Common myeloid progenitor, CD34-positive (primary cell): ENCODE measurements around the gene FBXW7.

ENCODE experiments used
- CTCF ChIA-PET: fragments of 350-600 bp; sonication (Branson Sonifier 250); formaldehyde crosslinking; loops from one replicate; lab custom pipeline; 2021; ENCODE audit warnings: antibody characterized with exemption; lab: Charles Lee
- POLR2A ChIA-PET: fragments of 350-600 bp; sonication (Branson Sonifier 250); formaldehyde crosslinking; loops from one replicate; lab custom pipeline; 2021; ENCODE audit warnings: antibody characterized with exemption; lab: Charles Lee
- DNase-seq, 3 donors: peaks; one replicate each; pipeline versions ENCODE4 v3.0.0 to v3.0.0-alpha.2; 2013
- H3K27ac ChIP-seq, 2 experiments: 1 replicate in 1 of 2; 2 replicates in 1 of 2; pipeline ENCODE4 v1.7.0; 2013; ENCODE audit warnings: inconsistent platforms in 2 of 2, low read length in 2 of 2, mild to moderate bottlenecking in 2 of 2, low read depth in 1 of 2, moderate library complexity in 1 of 2; ENCODE audit not compliant: severe bottlenecking in 2 of 2, insufficient read depth in 1 of 2, poor library complexity in 1 of 2
- H3K27me3 ChIP-seq, 5 experiments: replicated peaks in 2 of 5; 1 replicate in 3 of 5; 2 replicates in 2 of 5; pipeline versions ENCODE4 v1.6.1 to v1.7.0; 2013; ENCODE audit warnings: low read length in 4 of 5, mild to moderate bottlenecking in 2 of 5, moderate library complexity in 2 of 5, inconsistent platforms in 1 of 5; ENCODE audit not compliant: insufficient read depth in 5 of 5, control insufficient read depth in 4 of 5
- H3K36me3 ChIP-seq, 4 experiments: 1 replicate in 2 of 4; 2 replicates in 2 of 4; pipeline versions ENCODE4 v1.6.1 to v1.7.0; 2013; ENCODE audit warnings: low read length in 3 of 4, control low read depth in 1 of 4, mild to moderate bottlenecking in 1 of 4; ENCODE audit not compliant: control insufficient read depth in 4 of 4, insufficient read depth in 4 of 4
- H3K4me1 ChIP-seq, 4 experiments: 1 replicate in 3 of 4; 2 replicates in 1 of 4; pipeline versions ENCODE4 v1.6.1 to v1.7.1; 2013; ENCODE audit warnings: low read length in 3 of 4, mild to moderate bottlenecking in 3 of 4, control low read depth in 1 of 4, inconsistent platforms in 1 of 4, moderate library complexity in 1 of 4; ENCODE audit not compliant: control insufficient read depth in 4 of 4, insufficient read depth in 4 of 4; ENCODE audit errors: control extremely low read depth in 1 of 4
- H3K4me3 ChIP-seq, 7 experiments: 1 replicate in 4 of 7; 2 replicates in 3 of 7; pipeline versions ENCODE4 v1.5.1 to v1.7.0; 2013; ENCODE audit warnings: mild to moderate bottlenecking in 7 of 7, low read length in 6 of 7, moderate library complexity in 6 of 7, inconsistent platforms in 2 of 7, low read depth in 2 of 7, control low read depth in 1 of 7; ENCODE audit not compliant: insufficient read depth in 4 of 7, control insufficient read depth in 1 of 7; ENCODE audit errors: extremely low read depth in 1 of 7
- H3K9me3 ChIP-seq, 5 experiments: 1 replicate in 4 of 5; 2 replicates in 1 of 5; pipeline versions ENCODE4 v1.6.1 to v1.7.1; 2013; ENCODE audit warnings: low read length in 4 of 5, mild to moderate bottlenecking in 2 of 5, inconsistent platforms in 1 of 5, low read depth in 1 of 5, moderate library complexity in 1 of 5; ENCODE audit not compliant: control insufficient read depth in 4 of 5, insufficient read depth in 2 of 5; ENCODE audit errors: control extremely low read depth in 1 of 5
- WGBS: methylation state at CpG from one replicate; pipeline ENCODE4 v1.1.5; 2013; ENCODE audit not compliant: insufficient coverage; 5-methylcytosine and 5-hydroxymethylcytosine counted together

The FBXW7 gene

DNA sequence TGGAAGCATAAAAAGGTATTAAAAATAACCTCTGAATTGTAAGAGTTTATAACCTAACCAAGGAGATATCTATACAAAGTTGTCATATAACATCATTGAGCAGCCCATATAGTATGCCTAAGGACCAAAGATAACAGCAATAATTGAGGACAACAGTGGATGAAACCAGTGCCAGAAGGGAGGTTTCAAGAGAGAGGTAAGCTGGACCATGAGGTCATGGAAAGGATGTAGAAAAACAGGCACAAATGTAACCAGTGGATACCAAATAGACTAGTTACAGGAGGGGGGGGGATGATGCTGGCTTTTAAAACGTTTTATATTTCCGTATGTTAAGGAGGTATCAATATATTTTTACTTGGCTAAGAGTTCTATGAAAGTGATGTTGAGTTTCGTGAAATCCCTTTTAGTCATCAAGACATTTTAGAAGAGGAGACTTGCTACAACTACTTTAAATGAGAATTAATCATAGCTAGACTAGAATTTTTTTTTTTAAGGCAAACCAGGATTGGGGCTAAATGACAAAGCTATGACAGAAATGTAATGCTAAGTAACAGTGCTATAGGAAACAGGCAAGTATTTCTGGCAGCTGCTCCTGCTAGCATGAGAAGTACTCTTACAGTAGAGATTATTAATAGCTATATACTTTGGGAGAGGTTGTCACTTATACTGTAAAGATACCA, 161.1 kb downstream of the FBXW7 start:
- Histone ChIP-seq H3K9me3 (no peaks in the 10 kb centered on the region), H3K27me3 (no peaks in the 10 kb centered on the region), H3K27ac (no peak overlapping the region), H3K4me3 (no peak overlapping the region), H3K4me1 (no peaks in the 10 kb centered on the region), H3K36me3 (peaks cover 0 to 3% (median 0%) of the 10 kb centered on the region in 4 experiments)
- DNase-seq: no peak
- ChIA-PET POLR2A (no interaction called here), CTCF (interaction anchor here (1.3 kb wide), 1 partner anchor 16 kb away, joined by 3 read pairs; no protein-coding TSS in a partner anchor)
- WGBS: no CpG with 5 or more reads among the region's 3 CpGs

DNA sequence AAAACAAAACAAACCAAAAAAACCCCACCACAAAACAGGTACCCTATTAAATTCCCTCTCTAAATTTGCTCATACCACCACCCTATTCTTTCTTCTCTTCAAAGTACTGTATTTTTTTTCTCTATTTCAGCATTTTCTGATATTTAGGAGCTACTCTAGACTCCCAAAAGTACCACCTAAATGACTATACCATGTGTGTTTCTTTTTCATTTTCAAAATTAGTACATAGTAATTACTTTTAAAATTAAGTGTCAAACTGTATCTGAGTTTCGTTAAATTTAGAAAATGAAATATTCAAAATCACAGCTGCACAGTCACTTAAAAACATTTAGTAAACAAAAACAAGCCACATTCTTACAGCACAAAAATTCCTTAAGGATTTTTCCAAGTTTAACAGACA, 161.7 kb downstream of the FBXW7 start:
- H3K4me3 ChIP-seq: no peak overlapping the region
- H3K4me1 ChIP-seq: no peaks in the 10 kb centered on the region
- peaks cover 0 to 3% (median 0%) of the 10 kb centered on the region in 4 experiments for H3K36me3 ChIP-seq
- POLR2A ChIA-PET: no interaction called here
- whole genome bisulfite sequencing: no CpG with 5 or more reads among the region's 1 CpG
- H3K27ac ChIP-seq: no peak overlapping the region
- DNase-seq: no peak
- CTCF ChIA-PET: interaction anchor here (1.3 kb wide), 1 partner anchor 16 kb away, joined by 3 read pairs; no protein-coding TSS in a partner anchor
- H3K27me3 ChIP-seq: no peaks in the 10 kb centered on the region
- H3K9me3 ChIP-seq: no peaks in the 10 kb centered on the region

DNA sequence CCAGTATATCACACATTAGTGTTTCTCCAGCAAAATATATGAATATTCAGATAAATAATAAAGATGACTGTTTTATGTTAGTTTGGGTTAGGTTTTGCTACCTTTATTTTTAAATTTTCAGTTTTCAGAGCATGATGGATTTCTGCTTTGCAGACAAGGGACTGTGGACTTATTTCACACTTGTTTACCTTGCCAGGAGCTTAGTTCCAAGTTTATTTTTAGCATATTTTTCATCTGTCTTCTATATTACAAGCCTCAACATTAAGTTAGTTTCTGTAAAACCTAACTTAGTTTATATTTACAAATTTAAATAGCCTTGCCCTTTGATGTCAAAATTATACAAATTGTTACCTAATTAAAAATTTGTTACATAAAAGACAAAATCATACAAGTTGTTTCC, 163.4 kb downstream of the FBXW7 start:
- H3K9me3 ChIP-seq: no peaks in the 10 kb centered on the region
- peaks cover 0 to 3% (median 0%) of the 10 kb centered on the region in 4 experiments for H3K36me3 ChIP-seq
- no peak overlapping the region for H3K27ac ChIP-seq
- ChIA-PET POLR2A (no interaction called here), CTCF (no interaction called here)
- H3K4me1 ChIP-seq: no peaks in the 10 kb centered on the region
- H3K4me3 ChIP-seq: no peak overlapping the region
- no peaks in the 10 kb centered on the region for H3K27me3 ChIP-seq
- no peak for DNase-seq

DNA sequence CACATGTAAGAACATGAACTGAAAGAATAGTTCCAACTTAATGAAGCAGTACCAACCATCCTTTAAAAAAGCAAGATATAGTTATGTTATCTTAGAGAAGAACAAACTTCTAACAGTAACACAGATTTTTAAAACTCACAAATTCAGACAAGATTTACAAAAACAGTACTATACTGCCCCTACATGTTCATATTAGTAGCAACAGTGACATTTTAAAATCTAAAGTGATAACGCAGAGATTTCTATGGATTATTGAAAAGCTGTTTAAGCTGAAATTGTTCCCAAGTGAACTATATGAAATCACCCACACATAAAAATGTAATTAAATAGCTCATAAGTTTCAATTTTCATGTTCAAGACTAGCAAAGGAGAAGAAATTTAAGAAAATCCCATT, 166.0 kb downstream of the FBXW7 start:
- no peak overlapping the region for H3K27ac ChIP-seq
- POLR2A ChIA-PET: no interaction called here
- H3K36me3 ChIP-seq: peaks cover 0 to 4% (median 1%) of the 10 kb centered on the region in 4 experiments
- H3K4me3 ChIP-seq: no peak overlapping the region
- H3K27me3 ChIP-seq: no peaks in the 10 kb centered on the region
- CTCF ChIA-PET: no interaction called here
- DNase-seq: no peak
- no peaks in the 10 kb centered on the region for H3K4me1 ChIP-seq
- no CpG with 5 or more reads among the region's 1 CpG for WGBS
- no peaks in the 10 kb centered on the region for H3K9me3 ChIP-seq

DNA sequence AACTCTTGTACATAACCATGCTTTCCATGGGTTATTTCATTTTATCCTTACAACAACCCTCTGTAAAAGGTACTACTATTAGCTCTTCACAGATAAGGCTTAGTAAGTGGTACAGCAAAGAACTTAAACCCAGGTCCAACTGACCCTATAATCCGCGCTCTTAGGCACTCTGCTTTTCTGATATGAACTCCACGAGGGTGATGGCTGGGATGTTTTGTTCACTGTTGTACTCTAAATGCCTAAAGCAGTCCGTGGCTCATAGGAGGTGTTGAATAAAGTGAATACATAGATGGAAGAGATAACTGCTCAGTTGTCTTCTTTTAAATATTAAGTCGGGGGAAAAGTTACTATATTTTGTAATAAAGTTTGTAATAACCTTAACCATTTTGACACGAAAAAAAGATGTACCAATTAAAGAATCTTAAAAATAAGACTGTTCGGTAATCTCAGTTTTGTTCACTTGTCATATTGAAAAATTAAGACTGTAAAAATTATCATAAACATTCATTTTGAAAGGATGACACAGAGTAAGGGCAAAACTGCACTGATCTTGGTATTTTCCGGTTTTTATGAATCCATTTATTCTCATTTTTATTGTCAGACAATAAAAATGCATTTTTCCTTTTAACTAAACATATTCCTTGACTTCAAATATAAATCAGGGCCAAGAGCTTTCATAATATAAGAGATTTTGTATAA, 166.5 kb downstream of the FBXW7 start:
- POLR2A ChIA-PET: no interaction called here
- CTCF ChIA-PET: no interaction called here
- no peak for DNase-seq

DNA sequence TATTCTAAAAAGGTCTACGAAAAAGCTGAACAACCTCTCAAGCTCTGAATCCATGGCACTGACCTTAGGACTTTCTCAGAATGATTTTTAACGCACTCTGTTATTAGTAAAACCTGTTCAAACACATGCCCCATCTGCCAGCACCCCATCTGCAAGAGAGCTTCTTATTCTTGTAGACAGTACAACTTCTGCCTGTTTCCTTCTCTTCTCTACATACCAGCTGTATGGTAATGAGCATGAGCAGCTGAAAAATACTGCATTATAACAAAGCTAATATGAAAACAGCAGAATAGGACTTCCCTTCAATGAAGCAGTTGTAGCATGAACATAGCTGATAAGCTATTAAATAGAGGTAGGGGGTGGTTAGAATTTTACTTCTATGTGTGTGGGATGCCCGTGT, 167.9 kb downstream of the FBXW7 start:
- CTCF ChIA-PET: no interaction called here
- no peaks in the 10 kb centered on the region for H3K4me1 ChIP-seq
- H3K9me3 ChIP-seq: no peaks in the 10 kb centered on the region
- no peak overlapping the region for H3K27ac ChIP-seq
- no peak overlapping the region for H3K4me3 ChIP-seq
- POLR2A ChIA-PET: interaction anchor here (0.6 kb wide), 1 partner anchor 1260 kb away, joined by 8 read pairs; no protein-coding TSS in a partner anchor
- H3K27me3 ChIP-seq: no peaks in the 10 kb centered on the region
- DNase-seq: no peak
- H3K36me3 ChIP-seq: peaks cover 0 to 4% (median 0%) of the 10 kb centered on the region in 4 experiments
- WGBS: 100% methylated on average over 2 of the region's 3 CpGs

More for the DNA sequence above, 166.5 kb downstream of the FBXW7 start:
- peaks cover 0 to 4% (median 1%) of the 10 kb centered on the region in 4 experiments for H3K36me3 ChIP-seq
- no peaks in the 10 kb centered on the region for H3K4me1 ChIP-seq
- H3K4me3 ChIP-seq: no peak overlapping the region
- 80% methylated on average over 1 of the region's 8 CpGs for WGBS
- no peak overlapping the region for H3K27ac ChIP-seq
- no peaks in the 10 kb centered on the region for H3K9me3 ChIP-seq
- H3K27me3 ChIP-seq: no peaks in the 10 kb centered on the region

DNA sequence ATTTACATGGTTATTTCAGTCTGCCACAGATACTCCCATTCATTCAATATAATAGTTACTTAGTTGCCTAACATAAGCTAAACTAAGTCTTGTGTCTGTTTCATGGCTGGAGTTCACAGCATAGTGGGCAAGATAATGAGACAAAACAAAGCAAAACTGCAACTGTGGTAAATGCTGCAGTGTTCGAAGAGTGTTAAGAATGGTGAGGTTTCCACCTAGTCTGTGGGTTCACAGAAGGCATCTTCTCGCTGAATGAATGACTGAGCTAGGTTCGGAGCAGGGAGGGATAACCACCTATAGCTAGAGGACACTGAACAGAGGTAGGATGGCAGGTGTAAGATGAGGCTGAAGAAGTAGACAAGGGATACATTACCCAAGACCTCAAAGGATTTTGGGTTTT, 171.0 kb downstream of the FBXW7 start:
- Histone ChIP-seq H3K36me3 (peaks cover 0 to 4% (median 0%) of the 10 kb centered on the region in 4 experiments), H3K27ac (no peak overlapping the region), H3K4me1 (peaks cover 0 to 3% (median 0%) of the 10 kb centered on the region in 4 experiments), H3K27me3 (no peaks in the 10 kb centered on the region), H3K4me3 (no peak overlapping the region), H3K9me3 (no peaks in the 10 kb centered on the region)
- ChIA-PET POLR2A (interaction anchor here (0.6 kb wide), 1 partner anchor 1284 kb away, joined by 3 read pairs; no protein-coding TSS in a partner anchor), CTCF (interaction anchor here (0.9 kb wide), 1 partner anchor 11 kb away, joined by 3 read pairs; no protein-coding TSS in a partner anchor)
- 100% methylated on average over 3 of the region's 3 CpGs for WGBS
- DNase-seq: no peak
